HCT116 (cell line): ENCODE results near the gene SOX2. TPM values are rescaled to one million over a fixed set of nuclear protein-coding genes. Genes with fewer than 3 reads are reported as not detected.

Source experiments
- ATAC-seq: fragments of 200-7000 bp; cut with Tn5 transposase; 2 replicates; pipeline ENCODE4 v1.9.1; 2020; ENCODE audit warnings: mild to moderate bottlenecking, moderate library complexity
- BruUV-seq: library from RNA; stranded (reverse); fragments of 400-500 nt; replicated peaks from 2 replicates; lab custom pipeline; 2021; lab: Mats Ljungman, UMichigan
- CTCF ChIA-PET: fragments of 300-600 bp; sonication (Branson Sonifier 250); formaldehyde crosslinking; loops from one replicate; lab custom pipeline; 2021; ENCODE audit warnings: antibody characterized with exemption; lab: Charles Lee
- POLR2A ChIA-PET: fragments of 300-600, 350-600 bp; sonication (Branson Sonifier 250); formaldehyde crosslinking; loops from one replicate; lab custom pipeline; 2021; ENCODE audit warnings: antibody characterized with exemption; lab: Charles Lee
- RAD21 ChIA-PET, 2 experiments: fragments of 300-600 bp; sonication (Branson Sonifier 250); formaldehyde crosslinking; loops; one replicate each; lab custom pipeline; 2023; ENCODE audit warnings: low total read pairs in 2 of 2; ENCODE audit not compliant: uncharacterized antibody in 2 of 2, unreplicated experiment in 2 of 2, low non-redundant PET in 1 of 2; lab: Charles Lee
- DNase-seq: peaks from one replicate; pipeline ENCODE4 v3.0.0-alpha.2; 2010; ENCODE audit warnings: low read depth, low spot score
- H2AFZ ChIP-seq: fragments of 200-600 bp; shearing (Covaris generic), sonication (generic); 2 replicates; pipeline ENCODE4 v1.6.1; 2017; ENCODE audit warnings: low read depth, mixed run types, mixed read lengths, antibody characterized with exemption, low read length; ENCODE audit not compliant: poor library complexity, severe bottlenecking
- H3K27ac ChIP-seq: 2 replicates; pipeline ENCODE4 v1.5.1; 2012; ENCODE audit warnings: low read depth, low read length
- H3K27me3 ChIP-seq: fragments of 200-600 bp; sonication (generic); 2 replicates; pipeline ENCODE4 v1.6.1; 2016; ENCODE audit warnings: mixed run types, low read length, mixed read lengths; ENCODE audit not compliant: insufficient read depth
- H3K36me3 ChIP-seq, 2 experiments: fragments of 200-500 bp in 1 of 2; fragments of 200-600 bp in 1 of 2; sonication (Bioruptor generic) in 1 of 2; sonication (generic) in 1 of 2; 2 replicates each; pipeline versions ENCODE4 v1.5.1 to v1.6.1; 2014 to 2016; ENCODE audit warnings: low read length in 2 of 2, inconsistent platforms in 1 of 2, mixed read lengths in 1 of 2, mixed run types in 1 of 2; ENCODE audit not compliant: insufficient read depth in 2 of 2, control insufficient read depth in 1 of 2
- H3K4me1 ChIP-seq, 2 experiments: fragments of 200-600 bp in 1 of 2; sonication (generic) in 1 of 2; 2 replicates each; pipeline versions ENCODE4 v1.5.1 to v1.6.1; 2012 to 2017; ENCODE audit warnings: low read length in 2 of 2, inconsistent platforms in 1 of 2, mild to moderate bottlenecking in 1 of 2, mixed read lengths in 1 of 2, mixed run types in 1 of 2, moderate library complexity in 1 of 2; ENCODE audit not compliant: insufficient read depth in 2 of 2, control insufficient read depth in 1 of 2
- H3K4me2 ChIP-seq: fragments of 200-600 bp; sonication (generic); 2 replicates; pipeline ENCODE4 v1.6.1; 2017; ENCODE audit warnings: mixed run types, low read length, mixed read lengths
- H3K4me3 ChIP-seq, 2 experiments: fragments of 200-600 bp in 1 of 2; sonication (generic) in 1 of 2; replicated peaks in 1 of 2; 2 replicates each; pipeline ENCODE4 v1.5.1; 2011 to 2016; ENCODE audit warnings: low read length in 2 of 2, control low read depth in 1 of 2, low read depth in 1 of 2, mild to moderate bottlenecking in 1 of 2, mixed read lengths in 1 of 2, mixed run types in 1 of 2
- H3K79me2 ChIP-seq: fragments of 200-600 bp; sonication (generic); 2 replicates; pipeline ENCODE4 v1.6.1; 2017; ENCODE audit warnings: mild to moderate bottlenecking, mixed run types, low read length, moderate library complexity, mixed read lengths; ENCODE audit not compliant: insufficient read depth
- H3K9ac ChIP-seq: fragments of 200-600 bp; sonication (generic); 2 replicates; pipeline ENCODE4 v1.6.1; 2016; ENCODE audit warnings: low read length, mixed read lengths
- H3K9me2 ChIP-seq: fragments of 200-600 bp; sonication (generic), shearing (Covaris generic); 2 replicates; pipeline ENCODE4 v1.6.1; 2017; ENCODE audit warnings: mixed run types, mild to moderate bottlenecking, moderate library complexity; ENCODE audit not compliant: insufficient read depth
- H3K9me3 ChIP-seq, 2 experiments: fragments of 200-500 bp in 1 of 2; fragments of 200-600 bp in 1 of 2; sonication (Bioruptor generic) in 1 of 2; sonication (generic) in 1 of 2; 2 replicates each; pipeline ENCODE4 v1.6.1; 2014 to 2017; ENCODE audit warnings: low read length in 2 of 2, mixed read lengths in 2 of 2, inconsistent platforms in 1 of 2, low read depth in 1 of 2, mild to moderate bottlenecking in 1 of 2, mixed run types in 1 of 2, moderate library complexity in 1 of 2; ENCODE audit not compliant: control insufficient read depth in 1 of 2, insufficient read depth in 1 of 2
- H4K20me1 ChIP-seq: fragments of 200-600 bp; sonication (generic), shearing (Covaris generic); 2 replicates; pipeline ENCODE4 v1.6.1; 2017; ENCODE audit warnings: mixed run types, mild to moderate bottlenecking, moderate library complexity; ENCODE audit not compliant: insufficient read depth
- CEBPB ChIP-seq: IDR thresholded peaks from 2 replicates; pipeline ENCODE4 v1.6.1; 2012; ENCODE audit warnings: low read depth
- EGR1 ChIP-seq: IDR thresholded peaks from 2 replicates; pipeline ENCODE4 v1.6.1; 2012; ENCODE audit warnings: low read depth
- ELF1 ChIP-seq: IDR thresholded peaks from 2 replicates; pipeline ENCODE4 v1.6.1; 2012; ENCODE audit warnings: low read depth, borderline replicate concordance
- EZH2 ChIP-seq: fragments of 200-600 bp; sonication (generic); IDR thresholded peaks from 2 replicates; pipeline ENCODE4 v1.6.1; 2017; ENCODE audit warnings: antibody characterized with exemption, mixed run types
- EZH2phosphoT487 ChIP-seq: fragments of 200-600 bp; IDR thresholded peaks from 2 replicates; pipeline ENCODE4 v1.6.1; 2018; ENCODE audit warnings: antibody characterized with exemption, borderline replicate concordance
- FOSL1 ChIP-seq: IDR thresholded peaks from 2 replicates; pipeline ENCODE4 v1.6.1; 2012; ENCODE audit warnings: low read depth
- JUND ChIP-seq: IDR thresholded peaks from 2 replicates; pipeline ENCODE4 v1.6.1; 2012
- POLR2AphosphoS5 ChIP-seq: IDR thresholded peaks from 2 replicates; pipeline ENCODE4 v1.6.1; 2011; ENCODE audit warnings: mild to moderate bottlenecking, low read depth, low read length, moderate library complexity
- RAD21 ChIP-seq: IDR thresholded peaks from 2 replicates; pipeline ENCODE4 v1.6.1; 2012; ENCODE audit warnings: low read depth, mild to moderate bottlenecking
- SP1 ChIP-seq: IDR thresholded peaks from 2 replicates; pipeline ENCODE4 v1.6.1; 2012; ENCODE audit warnings: low read depth
- SRF ChIP-seq: IDR thresholded peaks from 2 replicates; pipeline ENCODE4 v1.6.1; 2012; ENCODE audit warnings: low read depth
- YY1 ChIP-seq: IDR thresholded peaks from 2 replicates; pipeline ENCODE4 v1.6.1; 2011; ENCODE audit warnings: low read length, low read depth, moderate library complexity, mild to moderate bottlenecking; ENCODE audit not compliant: insufficient replicate concordance; ENCODE audit errors: extremely low read depth
- ZFX ChIP-seq: fragments of 450-650 bp; IDR thresholded peaks from 2 replicates; pipeline ENCODE4 v1.6.1; 2017
- ZNF274 ChIP-seq: fragments of 200-500 bp; sonication (Bioruptor generic); IDR thresholded peaks from 2 replicates; pipeline ENCODE4 v1.6.1; 2014; ENCODE audit warnings: mild to moderate bottlenecking, low read depth, low read length, inconsistent platforms
- intact Hi-C: fragments of 100-400 bp; cut with micrococcal nuclease; formaldehyde crosslinking; loops from 2 replicates; pipeline ENCODE4 v1.10.0; 2022
- total RNA-seq: library from RNA; stranded (reverse); gene quantifications from one replicate; pipeline ENCODE4 v1.2.1, GENCODE V29; 2021; ENCODE audit not compliant: unreplicated experiment
- TF ChIP-seq, protein P1 (sequence below): IDR thresholded peaks from 2 replicates; pipeline ENCODE4 v1.6.1; 2012; ENCODE audit warnings: low read depth
- TF ChIP-seq, protein P2 (sequence below): IDR thresholded peaks from 2 replicates; pipeline ENCODE4 v1.6.1; 2012
- TF ChIP-seq, protein P3 (sequence below): IDR thresholded peaks from 2 replicates; pipeline ENCODE4 v1.6.1; 2011; ENCODE audit warnings: mild to moderate bottlenecking, low read length, moderate library complexity; ENCODE audit not compliant: insufficient replicate concordance; ENCODE audit errors: extremely low read depth
- TF ChIP-seq, protein P4 (sequence below): IDR thresholded peaks from 2 replicates; pipeline ENCODE4 v1.6.1; 2012
- TF ChIP-seq, protein P5 (sequence below), 3 experiments: fragments of 200-600 bp in 1 of 3; sonication (generic) in 1 of 3; IDR thresholded peaks in 2 of 3; conservative IDR thresholded peaks in 1 of 3; 2 replicates each; pipeline ENCODE4 v1.5.1; 2012 to 2017; ENCODE audit warnings: low read depth in 2 of 3, low read length in 2 of 3, antibody characterized with exemption in 1 of 3, borderline replicate concordance in 1 of 3, control low read depth in 1 of 3, mild to moderate bottlenecking in 1 of 3, mixed read lengths in 1 of 3, mixed run types in 1 of 3, moderate library complexity in 1 of 3; ENCODE audit not compliant: insufficient read depth in 1 of 3

Gene SOX2
- total RNA-seq, 1 experiment from 2014 or later = 0.15 TPM

DNA sequence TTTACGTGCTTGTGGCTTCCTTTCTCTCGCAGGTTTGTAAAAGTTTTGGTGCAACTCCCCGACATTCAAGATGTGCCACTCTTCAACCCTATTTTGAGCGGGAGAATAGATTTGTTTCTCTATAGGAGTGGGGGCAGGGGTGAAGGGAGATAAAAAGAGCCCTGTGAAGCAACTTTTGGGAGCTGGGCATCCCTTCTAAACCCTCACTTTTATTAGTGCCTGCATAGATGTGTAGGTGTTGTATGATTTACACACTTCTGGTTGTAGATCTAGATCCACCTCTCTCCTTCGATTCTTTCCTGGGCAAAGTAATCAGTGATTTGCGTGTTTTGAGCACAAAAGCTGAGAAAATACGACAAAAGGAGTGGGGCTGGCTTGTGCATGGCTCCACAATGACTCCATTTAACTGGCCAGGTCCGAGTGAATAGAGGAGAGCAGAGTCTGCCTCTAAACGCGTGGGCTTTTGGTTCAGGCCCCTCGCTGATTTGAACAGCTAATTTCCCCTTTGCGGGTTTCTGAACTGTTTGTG is 17.7 kb downstream of the SOX2 start (continued):
- TF ChIP-seq, protein P1, sequence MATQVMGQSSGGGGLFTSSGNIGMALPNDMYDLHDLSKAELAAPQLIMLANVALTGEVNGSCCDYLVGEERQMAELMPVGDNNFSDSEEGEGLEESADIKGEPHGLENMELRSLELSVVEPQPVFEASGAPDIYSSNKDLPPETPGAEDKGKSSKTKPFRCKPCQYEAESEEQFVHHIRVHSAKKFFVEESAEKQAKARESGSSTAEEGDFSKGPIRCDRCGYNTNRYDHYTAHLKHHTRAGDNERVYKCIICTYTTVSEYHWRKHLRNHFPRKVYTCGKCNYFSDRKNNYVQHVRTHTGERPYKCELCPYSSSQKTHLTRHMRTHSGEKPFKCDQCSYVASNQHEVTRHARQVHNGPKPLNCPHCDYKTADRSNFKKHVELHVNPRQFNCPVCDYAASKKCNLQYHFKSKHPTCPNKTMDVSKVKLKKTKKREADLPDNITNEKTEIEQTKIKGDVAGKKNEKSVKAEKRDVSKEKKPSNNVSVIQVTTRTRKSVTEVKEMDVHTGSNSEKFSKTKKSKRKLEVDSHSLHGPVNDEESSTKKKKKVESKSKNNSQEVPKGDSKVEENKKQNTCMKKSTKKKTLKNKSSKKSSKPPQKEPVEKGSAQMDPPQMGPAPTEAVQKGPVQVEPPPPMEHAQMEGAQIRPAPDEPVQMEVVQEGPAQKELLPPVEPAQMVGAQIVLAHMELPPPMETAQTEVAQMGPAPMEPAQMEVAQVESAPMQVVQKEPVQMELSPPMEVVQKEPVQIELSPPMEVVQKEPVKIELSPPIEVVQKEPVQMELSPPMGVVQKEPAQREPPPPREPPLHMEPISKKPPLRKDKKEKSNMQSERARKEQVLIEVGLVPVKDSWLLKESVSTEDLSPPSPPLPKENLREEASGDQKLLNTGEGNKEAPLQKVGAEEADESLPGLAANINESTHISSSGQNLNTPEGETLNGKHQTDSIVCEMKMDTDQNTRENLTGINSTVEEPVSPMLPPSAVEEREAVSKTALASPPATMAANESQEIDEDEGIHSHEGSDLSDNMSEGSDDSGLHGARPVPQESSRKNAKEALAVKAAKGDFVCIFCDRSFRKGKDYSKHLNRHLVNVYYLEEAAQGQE = no peak
- TF ChIP-seq POLR2AphosphoS5 (no peak), EZH2 (no peak), JUND (no peak)

DNA sequence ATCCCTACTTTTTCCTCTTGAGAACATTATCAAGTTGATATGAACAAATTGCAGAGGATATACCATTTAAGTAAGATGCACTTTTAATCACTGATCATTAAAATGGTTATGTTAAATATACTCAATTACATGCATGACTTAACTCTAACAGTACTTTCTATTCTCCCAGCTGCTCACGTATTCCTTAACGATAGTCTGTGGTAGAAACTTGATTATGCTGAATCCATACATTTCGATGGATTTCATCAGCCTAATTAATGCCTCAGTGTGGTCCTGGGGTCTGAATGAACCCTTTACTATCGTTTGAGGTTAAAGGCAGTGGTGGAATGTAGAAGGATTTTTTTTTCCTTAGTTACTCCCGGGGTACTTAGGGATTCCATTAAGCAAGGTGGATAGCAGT is 18.6 kb downstream of the SOX2 start:
- H3K36me3 ChIP-seq = no peaks in the 10 kb centered on the region
- H4K20me1 ChIP-seq = no peaks in the 10 kb centered on the region
- ATAC-seq (no peak), DNase-seq (no peak)
- H3K9me2 ChIP-seq = no peaks in the 10 kb centered on the region
- H3K27me3 ChIP-seq = peaks cover 16% of the 10 kb centered on the region
- RAD21 ChIA-PET = no interaction called here
- H3K27ac ChIP-seq = no peak overlapping the region
- no peaks in the 10 kb centered on the region for H3K4me1 ChIP-seq
- no peaks in the 10 kb centered on the region for H3K9me3 ChIP-seq
- H2AFZ ChIP-seq = no peak overlapping the region
- H3K9ac ChIP-seq = no peak overlapping the region
- TF ChIP-seq ELF1 (no peak), YY1 (no peak), RAD21 (no peak), FOSL1 (no peak), SP1 (no peak), ZNF274 (no peak), SRF (no peak), ZFX (no peak), EGR1 (no peak), EZH2phosphoT487 (no peak), POLR2AphosphoS5 (no peak), JUND (no peak), CEBPB (no peak), EZH2 (no peak)
- TF ChIP-seq, protein P2, sequence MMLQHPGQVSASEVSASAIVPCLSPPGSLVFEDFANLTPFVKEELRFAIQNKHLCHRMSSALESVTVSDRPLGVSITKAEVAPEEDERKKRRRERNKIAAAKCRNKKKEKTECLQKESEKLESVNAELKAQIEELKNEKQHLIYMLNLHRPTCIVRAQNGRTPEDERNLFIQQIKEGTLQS = no peak
- TF ChIP-seq, protein P3, sequence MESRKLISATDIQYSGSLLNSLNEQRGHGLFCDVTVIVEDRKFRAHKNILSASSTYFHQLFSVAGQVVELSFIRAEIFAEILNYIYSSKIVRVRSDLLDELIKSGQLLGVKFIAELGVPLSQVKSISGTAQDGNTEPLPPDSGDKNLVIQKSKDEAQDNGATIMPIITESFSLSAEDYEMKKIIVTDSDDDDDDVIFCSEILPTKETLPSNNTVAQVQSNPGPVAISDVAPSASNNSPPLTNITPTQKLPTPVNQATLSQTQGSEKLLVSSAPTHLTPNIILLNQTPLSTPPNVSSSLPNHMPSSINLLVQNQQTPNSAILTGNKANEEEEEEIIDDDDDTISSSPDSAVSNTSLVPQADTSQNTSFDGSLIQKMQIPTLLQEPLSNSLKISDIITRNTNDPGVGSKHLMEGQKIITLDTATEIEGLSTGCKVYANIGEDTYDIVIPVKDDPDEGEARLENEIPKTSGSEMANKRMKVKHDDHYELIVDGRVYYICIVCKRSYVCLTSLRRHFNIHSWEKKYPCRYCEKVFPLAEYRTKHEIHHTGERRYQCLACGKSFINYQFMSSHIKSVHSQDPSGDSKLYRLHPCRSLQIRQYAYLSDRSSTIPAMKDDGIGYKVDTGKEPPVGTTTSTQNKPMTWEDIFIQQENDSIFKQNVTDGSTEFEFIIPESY = no peak
- TF ChIP-seq, protein P4, sequence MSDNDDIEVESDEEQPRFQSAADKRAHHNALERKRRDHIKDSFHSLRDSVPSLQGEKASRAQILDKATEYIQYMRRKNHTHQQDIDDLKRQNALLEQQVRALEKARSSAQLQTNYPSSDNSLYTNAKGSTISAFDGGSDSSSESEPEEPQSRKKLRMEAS = no peak
- TF ChIP-seq, protein P5, sequence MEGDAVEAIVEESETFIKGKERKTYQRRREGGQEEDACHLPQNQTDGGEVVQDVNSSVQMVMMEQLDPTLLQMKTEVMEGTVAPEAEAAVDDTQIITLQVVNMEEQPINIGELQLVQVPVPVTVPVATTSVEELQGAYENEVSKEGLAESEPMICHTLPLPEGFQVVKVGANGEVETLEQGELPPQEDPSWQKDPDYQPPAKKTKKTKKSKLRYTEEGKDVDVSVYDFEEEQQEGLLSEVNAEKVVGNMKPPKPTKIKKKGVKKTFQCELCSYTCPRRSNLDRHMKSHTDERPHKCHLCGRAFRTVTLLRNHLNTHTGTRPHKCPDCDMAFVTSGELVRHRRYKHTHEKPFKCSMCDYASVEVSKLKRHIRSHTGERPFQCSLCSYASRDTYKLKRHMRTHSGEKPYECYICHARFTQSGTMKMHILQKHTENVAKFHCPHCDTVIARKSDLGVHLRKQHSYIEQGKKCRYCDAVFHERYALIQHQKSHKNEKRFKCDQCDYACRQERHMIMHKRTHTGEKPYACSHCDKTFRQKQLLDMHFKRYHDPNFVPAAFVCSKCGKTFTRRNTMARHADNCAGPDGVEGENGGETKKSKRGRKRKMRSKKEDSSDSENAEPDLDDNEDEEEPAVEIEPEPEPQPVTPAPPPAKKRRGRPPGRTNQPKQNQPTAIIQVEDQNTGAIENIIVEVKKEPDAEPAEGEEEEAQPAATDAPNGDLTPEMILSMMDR (IDR thresholded peaks at IDR 0.05 in 2 of 3, conservative IDR thresholded peaks at IDR 0.05 in 1 of 3; ENCODE audit: borderline replicate concordance in 1 of 3, insufficient read depth in 1 of 3, low read depth in 2 of 3, low read length in 2 of 3) = no peak
- CTCF ChIA-PET = no interaction called here
- no peaks in the 10 kb centered on the region for H3K79me2 ChIP-seq
- intact Hi-C loops = no loop called here
- H3K4me2 ChIP-seq = no peak overlapping the region
- BruUV-seq = no TSS peak
- POLR2A ChIA-PET = no interaction called here
- no peak overlapping the region for H3K4me3 ChIP-seq
